Globus pallidus (tissue), 1 donor: ENCODE results near the gene TM4SF20.

Experiments used
- DNase-seq: peaks from one replicate; pipeline ENCODE4 v3.0.0-alpha.2; 2015; ENCODE audit warnings: low spot score

The TM4SF20 gene

DNA sequence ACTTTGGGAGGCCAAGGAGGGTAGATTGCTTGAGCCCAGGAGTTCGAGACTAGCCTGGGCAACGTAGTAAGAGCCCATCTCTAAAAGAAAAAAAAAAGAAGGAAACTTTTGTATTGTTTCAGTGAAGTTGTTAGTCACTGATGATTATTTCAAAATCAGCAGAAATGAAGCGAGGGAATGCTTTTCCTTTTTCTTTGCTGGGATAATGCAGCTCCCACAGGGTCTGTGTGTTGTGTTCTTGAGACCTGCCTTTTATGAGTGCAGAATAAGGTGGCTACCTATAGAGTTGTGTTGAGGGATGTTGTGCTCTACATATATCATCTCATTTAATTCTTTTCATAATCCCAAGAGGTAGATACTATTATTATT, 11.7 kb downstream of the TM4SF20 start:
- no peak for DNase-seq

DNA sequence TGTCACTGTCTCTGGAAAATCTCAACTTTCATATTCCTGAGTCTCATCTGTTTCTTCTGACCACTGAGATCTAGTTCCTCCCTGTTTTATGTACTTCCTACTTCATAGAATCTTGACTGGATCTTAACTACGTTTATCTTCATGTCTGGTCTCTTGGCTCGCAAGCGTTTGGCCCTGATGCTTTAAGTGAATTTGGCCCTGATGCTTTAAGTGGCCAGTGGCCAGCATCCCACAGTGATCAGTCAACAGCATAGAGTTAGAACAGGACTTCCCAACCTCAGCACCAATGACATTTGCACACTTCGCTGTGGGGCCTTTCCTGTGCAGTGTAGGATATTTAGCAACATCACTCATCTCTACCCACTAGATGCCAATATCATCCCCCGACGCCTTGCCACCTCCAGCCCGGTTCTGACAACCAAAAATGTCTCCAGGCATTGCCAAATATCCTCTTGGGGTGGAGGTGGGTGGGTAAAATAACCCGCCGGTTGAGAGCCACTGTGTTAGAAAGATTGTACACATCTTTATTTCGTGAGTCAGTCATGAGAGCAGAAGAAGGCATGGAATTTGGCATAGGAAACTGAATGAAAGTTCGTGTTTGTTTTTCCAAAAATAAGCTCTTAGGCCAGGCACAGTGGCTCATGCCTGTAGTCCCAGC, 12.2 kb downstream of the TM4SF20 start:
- DNase-seq = no peak

DNA sequence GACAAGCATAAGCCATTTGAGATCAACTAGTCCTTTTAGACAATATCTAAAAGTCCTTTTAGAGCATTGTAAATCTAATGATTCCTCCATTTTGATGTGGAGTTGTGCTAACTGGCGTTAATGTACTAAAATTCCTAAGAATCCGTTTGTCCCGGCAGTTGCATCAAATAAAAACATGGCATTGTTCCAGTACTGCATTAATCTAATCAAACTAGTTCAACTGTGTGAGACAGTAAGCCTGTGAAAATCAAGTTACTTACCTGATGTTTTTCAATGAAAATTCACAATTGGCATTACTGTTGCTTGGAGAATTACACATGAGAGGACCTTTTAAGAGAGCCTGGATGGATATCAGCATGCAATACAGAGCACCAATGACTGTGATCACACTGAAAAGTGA, 13.3 kb downstream of the TM4SF20 start:
- no peak for DNase-seq

DNA sequence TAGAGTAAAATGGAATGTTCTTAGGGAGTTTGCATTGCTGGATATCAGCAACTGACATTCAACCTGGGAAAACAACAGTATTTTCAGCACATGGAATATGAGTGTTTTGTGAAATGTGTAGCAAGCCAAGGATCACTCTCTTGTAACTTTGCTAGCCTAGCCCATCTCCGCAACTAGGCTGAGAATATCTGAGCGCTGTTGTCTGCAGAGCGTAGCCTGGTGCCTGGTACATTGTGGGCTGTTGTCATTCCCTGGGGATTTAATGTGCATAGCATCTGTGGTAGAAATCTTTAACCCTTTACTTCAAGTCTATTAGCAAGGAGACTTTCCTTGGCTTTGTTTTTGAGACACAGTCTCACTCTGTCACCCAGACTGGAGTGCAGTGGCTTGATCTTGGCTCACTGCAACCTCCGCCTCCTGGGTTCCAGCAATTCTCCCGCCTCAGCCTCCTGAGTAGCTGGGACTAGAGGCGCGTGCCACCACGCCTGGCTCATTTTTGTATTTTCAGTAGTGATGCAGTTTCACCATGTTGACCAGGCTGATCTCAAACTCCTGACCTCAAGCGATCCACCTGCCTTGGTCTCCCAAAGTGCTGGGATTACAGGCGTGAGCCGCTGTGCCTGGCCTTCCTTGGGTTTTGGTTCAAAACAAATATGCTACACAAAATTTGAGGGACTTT, 14.4 kb downstream of the TM4SF20 start:
- DNase-seq = peak; percentile 68

DNA sequence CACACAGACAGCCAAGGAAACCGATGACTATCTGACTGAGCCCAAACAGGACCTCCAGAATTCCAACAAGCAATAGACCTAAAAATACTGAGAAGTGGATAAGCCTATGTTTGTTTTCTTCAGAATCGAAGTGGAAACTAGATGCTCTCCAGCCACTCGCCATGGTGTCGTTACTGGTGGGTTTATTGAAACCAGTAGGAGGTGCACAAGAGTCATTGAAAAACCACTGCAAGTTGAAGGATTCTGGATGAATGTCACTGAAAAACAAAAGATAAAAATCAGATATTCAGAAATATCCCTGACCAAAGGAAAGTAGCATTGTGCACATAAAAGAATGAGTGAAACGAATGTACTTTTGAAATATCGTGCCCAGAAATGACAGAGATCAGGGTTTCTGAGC, 15.3 kb downstream of the TM4SF20 start:
- DNase-seq = peak; percentile 44

DNA sequence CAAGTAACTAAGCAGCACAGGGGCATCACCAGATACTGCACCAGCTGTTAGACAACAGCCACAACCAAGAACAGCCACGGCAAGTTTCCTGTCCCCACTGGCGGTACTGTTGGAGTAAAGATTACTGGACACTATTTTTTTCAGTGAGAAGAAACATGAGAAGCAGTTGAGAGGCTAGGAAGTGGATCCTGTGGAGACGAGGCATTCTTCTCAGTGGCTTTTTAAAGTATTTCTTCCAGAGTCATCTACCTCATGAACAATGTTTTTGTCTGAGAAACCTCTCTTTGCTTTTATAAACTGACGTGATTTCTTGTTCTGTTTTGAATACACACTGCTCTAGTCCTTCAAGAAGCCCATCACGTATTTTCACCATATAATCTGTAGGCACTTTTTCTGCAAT, 18.8 kb downstream of the TM4SF20 start:
- no peak for DNase-seq

DNA sequence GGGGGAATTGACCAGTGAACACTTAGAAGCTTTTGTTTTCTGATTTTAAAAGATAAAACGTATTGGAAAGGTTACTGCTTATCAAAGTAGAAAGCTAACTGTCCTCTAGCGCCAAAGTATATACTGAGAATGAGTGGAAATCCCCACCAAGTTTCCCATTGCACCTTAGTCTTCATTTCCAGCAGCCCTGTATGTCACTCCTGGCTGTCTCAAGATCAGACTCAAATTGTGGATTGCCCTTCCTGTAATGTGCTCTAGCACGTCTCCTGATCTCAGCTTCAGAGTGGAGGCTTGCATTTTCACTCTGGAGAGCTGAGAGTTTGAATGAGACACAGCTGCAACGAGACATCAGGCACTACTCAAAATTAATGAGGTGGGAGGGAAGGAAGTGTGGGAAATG, 27.5 kb downstream of the TM4SF20 start:
- DNase-seq = no peak

DNA sequence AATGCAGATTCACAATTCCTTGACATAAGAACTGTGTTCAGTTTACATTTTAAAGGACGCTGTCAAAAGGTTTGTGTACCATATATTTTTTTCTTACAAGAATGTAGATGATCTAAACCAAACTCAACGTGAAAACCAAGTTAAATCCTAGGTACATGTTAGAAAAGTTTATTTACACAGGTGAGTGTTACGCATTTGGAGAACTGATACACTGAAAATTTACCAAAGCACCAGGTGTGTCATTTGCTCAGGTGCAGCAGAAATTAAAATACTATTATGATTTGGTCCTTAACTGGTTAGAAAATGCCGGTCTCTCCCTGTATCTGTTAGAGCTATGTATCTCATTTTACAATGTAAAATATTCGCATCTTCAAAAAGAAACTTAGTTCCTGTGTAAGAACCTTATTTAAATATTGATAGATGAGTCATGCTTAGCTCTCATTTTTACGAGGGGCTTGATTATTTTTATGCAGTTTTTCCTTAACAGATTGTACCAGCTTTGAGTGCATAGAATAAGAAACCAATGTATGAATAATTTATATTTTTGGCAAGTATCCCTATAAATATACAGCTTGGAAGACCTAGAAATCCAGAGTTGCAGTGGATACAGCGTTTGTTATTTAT, 29.0 kb downstream of the TM4SF20 start:
- no peak for DNase-seq

DNA sequence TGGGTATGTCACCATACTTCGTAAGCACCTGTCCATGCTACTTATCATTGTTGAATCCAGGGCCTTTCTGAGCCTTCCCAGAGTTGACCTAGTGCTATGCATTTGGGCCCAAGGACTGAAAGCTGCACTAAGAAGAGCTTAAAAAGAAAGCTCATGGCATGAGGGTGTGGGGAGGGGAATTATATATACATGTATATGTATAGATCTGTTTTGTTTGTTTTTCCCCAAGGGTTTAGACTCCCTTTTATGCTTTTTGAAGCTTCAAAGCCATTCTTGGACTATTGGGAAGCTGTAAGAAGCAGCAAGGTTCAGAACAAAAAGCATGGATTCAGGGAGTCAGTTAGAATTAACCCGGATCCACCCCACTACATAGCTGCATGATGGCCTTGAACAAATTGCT, 30.8 kb downstream of the TM4SF20 start:
- no peak for DNase-seq

DNA sequence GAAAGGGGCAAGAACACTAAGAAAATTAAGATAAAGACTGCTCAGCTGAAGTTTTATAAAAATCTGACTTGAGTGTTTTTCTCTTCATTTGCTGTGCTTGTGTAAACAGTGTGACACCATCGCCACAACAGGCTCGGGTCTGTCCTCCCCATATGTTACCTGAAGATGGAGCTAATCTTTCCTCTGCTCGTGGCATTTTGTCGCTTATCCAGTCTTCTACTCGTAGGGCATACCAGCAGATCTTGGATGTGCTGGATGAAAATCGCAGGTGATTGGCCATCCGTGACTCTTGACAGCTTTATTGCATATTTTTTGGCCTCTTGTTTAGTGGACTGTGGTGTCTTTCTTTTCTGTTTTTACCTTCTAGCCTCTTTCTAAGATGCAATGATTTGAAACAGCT, 32.0 kb downstream of the TM4SF20 start:
- no peak for DNase-seq

DNA sequence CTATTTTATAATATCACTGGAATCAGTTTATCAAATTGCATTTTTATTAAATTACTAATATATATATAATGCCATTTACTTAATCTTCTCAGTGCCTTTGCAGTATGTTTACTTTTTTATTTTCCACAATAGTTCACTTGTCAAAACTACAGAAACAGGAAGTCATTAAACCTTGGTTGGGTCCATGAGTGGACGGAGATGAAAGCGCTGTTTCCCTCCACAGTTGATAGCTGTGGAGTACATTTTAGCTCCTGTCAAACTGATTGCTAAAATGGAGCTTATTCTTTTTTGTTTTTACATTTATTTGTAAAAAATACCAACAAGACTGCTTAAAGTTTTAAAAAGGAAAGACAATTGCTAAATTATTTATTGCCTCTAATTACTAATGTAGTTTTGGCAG, 34.9 kb downstream of the TM4SF20 start:
- no peak for DNase-seq

DNA sequence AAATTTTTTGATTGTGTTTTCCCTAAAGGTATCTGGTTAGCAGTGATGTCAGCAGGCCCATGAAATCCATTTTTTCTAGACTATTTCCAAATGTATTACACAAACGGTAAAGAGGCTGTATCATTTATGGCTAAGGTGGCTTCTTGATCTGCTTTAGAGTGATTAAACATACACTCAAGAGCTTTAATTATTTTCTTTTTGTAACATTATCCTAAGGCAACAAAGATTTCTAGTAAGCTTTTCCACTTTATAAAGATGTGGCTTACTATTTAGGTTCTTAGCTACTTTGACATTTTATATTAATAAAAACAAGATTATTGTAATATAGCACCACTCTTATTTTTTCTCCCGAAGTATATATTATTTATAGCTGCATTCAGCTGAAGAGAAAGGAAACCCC, 37.6 kb downstream of the TM4SF20 start:
- no peak for DNase-seq

DNA sequence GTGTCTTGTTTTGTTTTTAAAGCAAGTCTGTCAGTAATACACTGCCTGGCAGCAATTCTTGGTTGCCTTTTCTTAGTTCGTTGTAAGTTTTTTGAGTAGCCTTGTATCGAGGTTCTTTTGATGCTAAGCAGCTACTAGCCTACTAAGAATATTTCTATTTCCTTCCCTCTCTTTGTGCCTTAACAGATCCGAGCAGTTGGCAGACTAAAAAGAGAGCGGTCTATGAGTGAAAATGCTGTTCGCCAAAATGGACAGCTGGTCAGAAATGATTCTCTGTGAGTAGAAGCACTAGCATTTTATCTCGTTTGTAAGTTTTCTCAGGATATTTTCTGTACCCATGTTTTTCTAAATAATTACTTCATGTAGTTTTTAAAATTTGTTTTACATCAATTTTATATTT, 39.0 kb downstream of the TM4SF20 start:
- DNase-seq = peak; percentile 69

DNA sequence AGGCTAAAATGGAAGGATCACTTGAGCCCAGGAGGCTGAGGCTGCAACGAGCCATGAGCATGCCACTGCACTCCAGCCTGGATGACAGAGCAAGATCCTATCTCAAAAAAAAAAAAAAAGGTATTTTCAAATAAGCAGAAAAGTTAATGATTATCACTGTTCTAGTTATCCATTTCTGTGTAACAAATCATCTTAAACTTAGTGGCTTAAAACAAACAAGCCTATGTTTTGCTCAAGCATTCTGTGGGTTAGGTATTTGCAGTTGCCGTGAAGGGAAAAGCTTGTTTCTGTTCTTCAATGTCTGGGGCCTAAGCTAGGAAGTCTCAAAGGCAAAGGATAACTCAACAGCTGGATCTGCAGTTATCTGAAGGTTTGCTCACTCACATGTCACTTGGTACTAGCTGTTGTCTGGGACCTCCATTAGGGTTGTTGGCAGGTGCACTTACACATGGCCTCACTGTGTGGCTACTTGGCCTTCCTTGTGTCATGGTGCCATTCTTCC, 40.0 kb downstream of the TM4SF20 start:
- no peak for DNase-seq

DNA sequence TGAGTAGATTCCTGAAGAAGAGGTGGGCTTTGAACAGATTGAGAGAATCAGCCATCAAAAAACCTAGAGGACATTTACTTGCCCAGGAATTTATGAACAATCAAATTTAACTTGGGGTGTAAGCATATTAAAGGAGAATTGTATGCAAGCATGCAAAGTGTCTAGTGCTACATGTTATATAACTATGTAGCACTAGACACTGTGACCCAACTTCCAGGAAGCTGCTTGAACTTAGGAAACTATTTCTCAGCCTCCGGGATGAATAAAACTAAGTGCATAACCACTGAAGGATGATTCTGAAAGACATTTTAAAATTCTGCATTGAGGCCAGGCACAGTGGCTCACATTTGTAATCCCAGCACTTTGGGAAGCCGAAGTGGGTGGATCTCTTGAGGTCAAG, 41.7 kb downstream of the TM4SF20 start:
- no peak for DNase-seq

DNA sequence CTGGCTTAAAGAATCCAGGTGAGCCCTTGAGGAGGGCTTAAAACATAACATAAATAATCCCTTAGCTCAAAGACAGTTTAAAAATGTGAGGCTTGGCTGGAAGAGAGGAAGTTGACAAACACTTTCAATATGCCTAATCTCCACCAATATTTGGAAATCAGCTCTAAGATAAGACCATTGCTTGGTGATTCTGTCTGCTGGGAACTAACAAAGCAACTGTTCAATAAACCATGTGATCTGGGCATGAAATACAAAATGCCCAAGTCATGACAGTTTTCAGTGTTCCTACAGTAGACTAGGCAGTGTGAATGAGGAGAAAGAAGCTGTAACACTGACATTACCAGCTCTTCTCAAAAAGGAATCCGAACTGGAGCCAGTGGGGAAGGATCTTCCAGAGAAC, 43.4 kb downstream of the TM4SF20 start:
- DNase-seq = peak; percentile 80

DNA sequence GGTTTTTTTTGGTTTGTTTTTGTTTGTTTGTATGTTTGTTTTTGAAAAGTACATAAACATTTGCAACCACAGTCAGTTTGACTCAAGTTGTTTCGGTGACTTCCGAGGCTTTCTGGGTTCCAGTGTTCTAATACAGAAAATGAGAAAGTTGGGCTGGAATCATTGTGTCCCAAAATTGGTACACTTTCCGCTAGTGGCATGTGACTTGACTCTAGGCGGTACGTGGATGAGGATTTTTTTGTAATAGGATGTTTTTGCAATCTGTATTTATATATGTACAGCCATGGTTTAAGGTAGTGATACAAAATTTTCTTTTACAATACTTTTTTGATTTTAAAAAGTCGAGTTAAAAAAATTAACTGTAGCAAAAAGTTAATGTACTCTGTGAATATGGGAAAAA, 52.3 kb downstream of the TM4SF20 start:
- DNase-seq = no peak

DNA sequence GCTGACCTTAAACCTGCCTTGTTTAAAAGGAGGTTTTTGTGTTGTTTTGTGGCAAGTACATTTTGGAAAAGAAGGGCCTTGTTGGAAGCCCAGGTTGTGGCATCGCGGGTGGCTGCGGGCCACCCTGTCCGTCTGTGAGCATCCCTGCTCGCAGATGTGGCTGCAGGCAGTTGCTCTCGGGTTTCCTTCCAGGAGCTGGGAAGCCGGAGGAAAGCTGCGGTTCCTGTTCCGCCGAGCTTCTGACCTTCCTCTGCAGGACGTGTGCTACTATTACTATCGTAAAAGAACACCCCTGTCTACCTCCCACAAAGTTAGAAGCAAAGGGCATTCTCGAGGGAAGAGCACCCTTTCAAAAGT, 53.3 kb downstream of the TM4SF20 start:
- DNase-seq = peak; percentile 37

DNA sequence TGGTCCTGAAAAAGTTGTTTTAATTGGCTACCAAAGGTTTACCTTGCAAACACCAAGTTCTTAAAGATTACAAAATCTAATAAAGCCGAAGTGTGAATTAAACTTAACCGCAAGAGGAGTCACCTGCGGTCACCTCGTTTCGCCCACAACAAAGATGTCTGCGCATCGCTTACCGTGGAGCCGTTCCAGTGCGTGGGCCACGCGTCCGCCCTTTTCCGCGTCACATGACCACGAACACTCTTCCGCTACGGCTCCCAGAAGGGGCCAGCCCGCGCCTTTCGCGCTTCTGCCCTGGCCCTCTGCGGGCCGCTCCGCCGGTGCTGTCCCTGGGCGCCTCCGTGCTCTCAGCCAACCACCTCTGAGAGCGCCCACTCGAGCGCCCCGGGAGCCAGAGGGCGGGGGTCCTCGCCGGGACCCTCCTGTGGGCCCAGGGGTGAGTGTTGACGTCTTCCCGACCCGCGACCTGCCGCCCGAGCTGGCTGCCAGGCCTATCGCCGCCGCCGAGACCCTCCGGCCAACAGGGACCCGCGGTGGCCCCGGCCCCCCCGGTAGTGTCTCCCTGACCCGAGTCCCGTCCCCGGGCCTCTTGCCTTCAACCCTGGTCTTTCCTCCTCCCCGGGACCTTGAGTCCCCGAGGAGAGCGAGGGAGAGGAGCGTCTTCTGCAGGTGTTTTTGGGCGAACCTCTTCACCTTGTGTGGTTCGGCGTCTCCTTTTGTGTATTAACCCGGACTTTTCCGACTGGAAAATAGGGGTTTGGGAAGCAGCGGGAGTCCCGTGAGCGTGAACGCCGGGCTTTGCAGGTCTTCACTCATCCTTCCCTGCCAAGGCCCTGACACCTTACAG, 53.9 kb downstream of the TM4SF20 start, which contains the start of gene MFF:
TSS of gene MFF (plus strand) at position 257 of the 844 bp plus-strand sequence. CDS start 5,415 bp downstream, outside the sequence.
- DNase-seq = peak; percentile 91

DNA sequence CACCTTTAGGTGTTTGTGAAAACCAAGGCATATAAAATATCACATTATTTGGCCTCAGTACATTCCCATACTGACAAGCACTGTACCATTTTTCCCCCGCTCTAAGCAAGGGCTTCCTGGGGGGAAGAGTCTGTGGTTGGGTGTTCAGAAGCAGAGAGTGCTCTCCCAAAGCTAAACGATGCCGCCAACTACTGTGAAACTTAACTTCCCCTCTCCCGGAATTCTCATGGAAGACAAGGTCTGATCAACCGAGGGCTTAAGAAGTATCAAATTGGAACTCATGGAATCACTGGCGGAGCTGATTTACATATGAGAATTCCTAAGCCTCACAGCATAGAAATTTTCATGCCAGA, 54.5 kb downstream of the TM4SF20 start:
- no peak for DNase-seq

DNA sequence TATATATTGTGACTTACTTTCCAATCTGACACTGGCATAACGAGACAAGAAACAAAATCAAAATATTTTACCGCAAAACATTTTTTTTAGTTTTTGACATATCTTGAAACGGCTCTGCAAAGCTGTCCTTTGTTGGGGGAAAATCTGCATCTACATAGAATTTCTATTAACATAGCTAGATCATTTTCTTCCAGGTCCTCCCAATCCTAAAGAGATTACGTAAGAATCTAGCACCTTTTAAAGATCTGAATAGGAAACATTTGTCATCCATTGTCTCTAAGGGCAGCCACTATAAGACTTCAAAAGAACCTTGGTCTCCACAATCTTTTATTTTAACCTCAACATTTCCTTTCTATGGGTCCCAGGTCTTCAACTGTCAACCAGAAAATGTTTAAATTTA, 55.3 kb downstream of the TM4SF20 start:
- DNase-seq = no peak

DNA sequence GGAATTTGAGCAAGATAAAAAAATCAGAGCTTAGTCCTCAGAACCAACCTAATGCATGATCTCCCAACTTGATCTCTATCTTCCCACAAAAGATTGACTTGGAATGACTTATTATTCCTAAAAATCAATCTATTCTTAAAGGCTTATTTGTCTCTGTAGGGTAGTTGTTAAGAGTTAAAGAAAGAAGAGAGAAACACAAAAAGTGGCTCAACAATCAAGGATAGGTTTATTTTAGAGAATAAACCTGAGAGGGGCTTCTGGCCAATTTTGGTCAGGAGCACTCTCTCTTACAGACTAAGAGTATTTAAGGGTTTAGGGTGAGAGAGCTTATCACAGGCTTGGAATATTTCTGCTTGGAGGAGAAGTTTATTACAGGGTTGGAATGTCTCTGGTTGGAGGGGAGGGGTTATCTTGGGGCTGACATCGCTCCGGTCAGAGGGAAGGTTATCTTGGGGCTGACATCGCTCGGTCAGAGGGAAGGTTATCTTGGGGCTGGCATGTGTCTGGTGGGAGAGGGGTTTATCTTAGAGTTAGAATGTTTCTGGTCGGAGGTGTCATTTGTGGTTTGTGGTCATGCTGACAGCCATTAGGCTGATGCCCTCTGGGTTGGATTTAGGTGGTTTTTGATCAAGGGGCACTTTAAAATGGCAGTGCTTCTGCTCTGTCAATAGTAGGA, 56.4 kb downstream of the TM4SF20 start:
- no peak for DNase-seq
